H9 (cell line): ENCODE results near the gene KLK3. TPM values are rescaled to one million over a fixed set of nuclear protein-coding genes. Genes with fewer than 3 reads are reported as not detected.

Experiments used
- DNase-seq: peaks from one replicate; pipeline ENCODE4 v3.0.0-alpha.2; 2017
- H2AFZ ChIP-seq: one replicate; pipeline ENCODE4 v1.6.1; 2013; ENCODE audit warnings: mild to moderate bottlenecking, low read length, control low read depth, moderate library complexity
- H2AK5ac ChIP-seq: 2 replicates; pipeline ENCODE4 v1.6.1; 2013; ENCODE audit warnings: low read length, control low read depth, mixed read lengths; ENCODE audit not compliant: insufficient read length
- H2BK120ac ChIP-seq: one replicate; pipeline ENCODE4 v1.6.1; 2013; ENCODE audit warnings: low read depth, mild to moderate bottlenecking, low read length, control low read depth, inconsistent platforms; ENCODE audit not compliant: poor library complexity, severe bottlenecking
- H2BK12ac ChIP-seq: 2 replicates; pipeline ENCODE4 v1.6.1; 2013; ENCODE audit warnings: low read length, control low read depth, mixed read lengths, low read depth; ENCODE audit not compliant: insufficient read length
- H2BK15ac ChIP-seq: 2 replicates; pipeline ENCODE4 v1.6.1; 2013; ENCODE audit warnings: low read depth, low read length, control low read depth
- H2BK20ac ChIP-seq: one replicate; pipeline ENCODE4 v1.6.1; 2013; ENCODE audit warnings: low read depth, mild to moderate bottlenecking, low read length, control low read depth, inconsistent platforms; ENCODE audit not compliant: poor library complexity, severe bottlenecking
- H2BK5ac ChIP-seq: 2 replicates; pipeline ENCODE4 v1.6.1; 2013; ENCODE audit warnings: low read length, control low read depth, mixed read lengths; ENCODE audit not compliant: insufficient read length
- H3K14ac ChIP-seq: 2 replicates; pipeline ENCODE4 v1.6.1; 2013; ENCODE audit warnings: low read length, control low read depth; ENCODE audit not compliant: insufficient read depth
- H3K18ac ChIP-seq: 2 replicates; pipeline ENCODE4 v1.6.1; 2013; ENCODE audit warnings: low read depth, mild to moderate bottlenecking, mixed read lengths, low read length, control low read depth; ENCODE audit not compliant: insufficient read length
- H3K23ac ChIP-seq: 2 replicates; pipeline ENCODE4 v1.6.1; 2013; ENCODE audit warnings: low read length, control low read depth, mixed read lengths, low read depth; ENCODE audit not compliant: insufficient read length
- H3K23me2 ChIP-seq: 2 replicates; pipeline ENCODE4 v1.6.1; 2013; ENCODE audit warnings: low read depth, mild to moderate bottlenecking, mixed read lengths, low read length, control low read depth; ENCODE audit not compliant: insufficient read length, poor library complexity, severe bottlenecking
- H3K27ac ChIP-seq: 2 replicates; pipeline ENCODE4 v1.5.1; 2013; ENCODE audit warnings: low read length, control low read depth, mixed read lengths, low read depth; ENCODE audit not compliant: insufficient read length
- H3K27me3 ChIP-seq: 2 replicates; pipeline ENCODE4 v1.6.1; 2013; ENCODE audit warnings: low read length, control low read depth, inconsistent platforms; ENCODE audit not compliant: insufficient read depth
- H3K4ac ChIP-seq: 2 replicates; pipeline ENCODE4 v1.6.1; 2013; ENCODE audit warnings: low read depth, mild to moderate bottlenecking, control low read depth, inconsistent platforms, low read length, moderate library complexity
- H3K4me1 ChIP-seq: 2 replicates; pipeline ENCODE4 v1.6.1; 2013; ENCODE audit warnings: low read length, control low read depth, inconsistent platforms; ENCODE audit not compliant: insufficient read depth
- H3K4me2 ChIP-seq: 2 replicates; pipeline ENCODE4 v1.6.1; 2013; ENCODE audit warnings: low read length, control low read depth, mixed read lengths; ENCODE audit not compliant: insufficient read length, insufficient read depth
- H3K56ac ChIP-seq: 2 replicates; pipeline ENCODE4 v1.6.1; 2013; ENCODE audit warnings: low read depth, mild to moderate bottlenecking, mixed read lengths, low read length, control low read depth; ENCODE audit not compliant: insufficient read length
- H3K79me1 ChIP-seq: 2 replicates; pipeline ENCODE4 v1.6.1; 2013; ENCODE audit warnings: low read depth, mild to moderate bottlenecking, moderate library complexity, low read length, control low read depth, inconsistent platforms; ENCODE audit not compliant: insufficient read depth, poor library complexity, severe bottlenecking
- H3K79me2 ChIP-seq: 2 replicates; pipeline ENCODE4 v1.6.1; 2013; ENCODE audit warnings: low read length, control low read depth, inconsistent platforms; ENCODE audit not compliant: insufficient read depth
- H3K9ac ChIP-seq: 2 replicates; pipeline ENCODE4 v1.6.1; 2013; ENCODE audit warnings: low read length, control low read depth, mixed read lengths; ENCODE audit not compliant: insufficient read length; ENCODE audit errors: extremely low read depth
- H3K9me3 ChIP-seq: one replicate; pipeline ENCODE4 v1.6.1; 2013; ENCODE audit warnings: low read depth, low read length, inconsistent platforms; ENCODE audit not compliant: control insufficient read depth
- H3T11ph ChIP-seq: one replicate; pipeline ENCODE4 v1.6.1; 2013; ENCODE audit warnings: mild to moderate bottlenecking, low read length, control low read depth, inconsistent platforms
- H4K20me1 ChIP-seq: one replicate; pipeline ENCODE4 v1.6.1; 2013; ENCODE audit not compliant: control insufficient read depth, insufficient read length, insufficient read depth
- H4K5ac ChIP-seq: 2 replicates; pipeline ENCODE4 v1.6.1; 2013; ENCODE audit warnings: low read depth, mild to moderate bottlenecking, mixed read lengths, low read length, control low read depth; ENCODE audit not compliant: insufficient read length
- H4K8ac ChIP-seq: replicated peaks from 2 replicates; pipeline ENCODE4 v1.6.1; 2013; ENCODE audit warnings: low read length, control low read depth, mixed read lengths, low read depth; ENCODE audit not compliant: insufficient read length
- H4K91ac ChIP-seq: 2 replicates; pipeline ENCODE4 v1.6.1; 2013; ENCODE audit warnings: low read depth, mild to moderate bottlenecking, moderate library complexity, mixed read lengths, low read length, control low read depth; ENCODE audit not compliant: insufficient read length
- H3K27ac Mint-ChIP-seq, 3 experiments: 2 replicates in 2 of 3; 3 replicates in 1 of 3; pipeline ENCODE4 v1.8.0; 2020 to 2021; ENCODE audit warnings: mixed read lengths in 3 of 3, mild to moderate bottlenecking in 1 of 3, moderate library complexity in 1 of 3
- H3K27me3 Mint-ChIP-seq: 2 replicates; pipeline ENCODE4 v1.8.0; 2021; ENCODE audit warnings: low read depth, mild to moderate bottlenecking, moderate library complexity, mixed read lengths
- H3K36me3 Mint-ChIP-seq, 3 experiments: 2 replicates in 2 of 3; 3 replicates in 1 of 3; pipeline ENCODE4 v1.8.0; 2020 to 2021; ENCODE audit warnings: low read depth in 3 of 3, mixed read lengths in 3 of 3; ENCODE audit not compliant: insufficient read depth in 1 of 3
- H3K4me1 Mint-ChIP-seq, 2 experiments: 2 replicates each; pipeline ENCODE4 v1.8.0; 2020; ENCODE audit warnings: mixed read lengths in 2 of 2
- H3K4me3 Mint-ChIP-seq, 2 experiments: 2 replicates in 1 of 2; 3 replicates in 1 of 2; pipeline ENCODE4 v1.8.0; 2020 to 2021; ENCODE audit warnings: mild to moderate bottlenecking in 2 of 2, mixed read lengths in 2 of 2, moderate library complexity in 1 of 2
- H3K9me3 Mint-ChIP-seq, 2 experiments: 2 replicates in 1 of 2; 3 replicates in 1 of 2; pipeline ENCODE4 v1.8.0; 2020; ENCODE audit warnings: mild to moderate bottlenecking in 2 of 2, mixed read lengths in 2 of 2, moderate library complexity in 1 of 2
- WGBS: extraction: QIAGEN DNeasy Blood & Tissue Kit; methylation state at CpG from one replicate; pipeline ENCODE4 v1.1.7; 2013; ENCODE audit warnings: missing lambda C conversion rate, low lambda C conversion rate, mixed read lengths; ENCODE audit not compliant: insufficient read length; ENCODE audit errors: extremely low coverage; 5-methylcytosine and 5-hydroxymethylcytosine counted together
- total RNA-seq: library from RNA; stranded (reverse); gene quantifications from 2 replicates; pipeline ENCODE4 v1.2.1, GENCODE V29; 2021
- TF ChIP-seq, protein P1 (sequence below): fragments of 200-600 bp; sonication (generic); conservative IDR thresholded peaks from 3 replicates; pipeline ENCODE4 v1.8.0; 2021; ENCODE audit warnings: antibody characterized with exemption, mild to moderate bottlenecking

The KLK3 gene
- total RNA-seq, 1 experiment from 2014 or later: not detected

DNA sequence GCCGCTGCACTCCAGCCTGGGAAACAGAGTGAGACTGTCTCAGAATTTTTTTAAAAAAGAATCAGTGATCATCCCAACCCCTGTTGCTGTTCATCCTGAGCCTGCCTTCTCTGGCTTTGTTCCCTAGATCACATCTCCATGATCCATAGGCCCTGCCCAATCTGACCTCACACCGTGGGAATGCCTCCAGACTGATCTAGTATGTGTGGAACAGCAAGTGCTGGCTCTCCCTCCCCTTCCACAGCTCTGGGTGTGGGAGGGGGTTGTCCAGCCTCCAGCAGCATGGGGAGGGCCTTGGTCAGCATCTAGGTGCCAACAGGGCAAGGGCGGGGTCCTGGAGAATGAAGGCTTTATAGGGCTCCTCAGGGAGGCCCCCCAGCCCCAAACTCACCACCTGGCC, 18.3 kb downstream of the KLK3 start, which contains the start of gene KLK2:
Gene KLK2 (plus strand): TSS at position 384 of the 400 bp plus-strand sequence. CDS start 35 bp downstream, outside the sequence.
- H3K79me2 ChIP-seq: no peaks in the 10 kb centered on the region
- H3K9me3 ChIP-seq: no peaks in the 10 kb centered on the region
- H3K56ac ChIP-seq: no peak within 1 kb of the TSS
- Mint-ChIP-seq H3K27ac (no peak within 1 kb of the TSS), H3K27me3 (peaks cover 50% of the 10 kb centered on the region), H3K4me1 (peaks cover 4 to 10% of the 10 kb centered on the region in 2 experiments; a peak in 2 of 4 replicates), H3K36me3 (no peaks in the 10 kb centered on the region), H3K4me3 (no peak within 1 kb of the TSS), H3K9me3 (no peaks in the 10 kb centered on the region; a peak in 1 of 5 replicates)
- no peaks in the 10 kb centered on the region for H3K23me2 ChIP-seq
- H3K79me1 ChIP-seq: no peaks in the 10 kb centered on the region
- no peak within 1 kb of the TSS for H3K9ac ChIP-seq
- H3K14ac ChIP-seq: no peak within 1 kb of the TSS; the same call in 1 of the 2 replicates
- WGBS: no CpG with 5 or more reads among the region's 3 CpGs
- no peak within 1 kb of the TSS for H2BK5ac ChIP-seq
- no peak within 1 kb of the TSS for H2BK120ac ChIP-seq
- no peak within 1 kb of the TSS for H3K4ac ChIP-seq
- H3K27me3 ChIP-seq: peaks cover 3% of the 10 kb centered on the region; the same call in 1 of the 2 replicates
- TF ChIP-seq, protein P1, sequence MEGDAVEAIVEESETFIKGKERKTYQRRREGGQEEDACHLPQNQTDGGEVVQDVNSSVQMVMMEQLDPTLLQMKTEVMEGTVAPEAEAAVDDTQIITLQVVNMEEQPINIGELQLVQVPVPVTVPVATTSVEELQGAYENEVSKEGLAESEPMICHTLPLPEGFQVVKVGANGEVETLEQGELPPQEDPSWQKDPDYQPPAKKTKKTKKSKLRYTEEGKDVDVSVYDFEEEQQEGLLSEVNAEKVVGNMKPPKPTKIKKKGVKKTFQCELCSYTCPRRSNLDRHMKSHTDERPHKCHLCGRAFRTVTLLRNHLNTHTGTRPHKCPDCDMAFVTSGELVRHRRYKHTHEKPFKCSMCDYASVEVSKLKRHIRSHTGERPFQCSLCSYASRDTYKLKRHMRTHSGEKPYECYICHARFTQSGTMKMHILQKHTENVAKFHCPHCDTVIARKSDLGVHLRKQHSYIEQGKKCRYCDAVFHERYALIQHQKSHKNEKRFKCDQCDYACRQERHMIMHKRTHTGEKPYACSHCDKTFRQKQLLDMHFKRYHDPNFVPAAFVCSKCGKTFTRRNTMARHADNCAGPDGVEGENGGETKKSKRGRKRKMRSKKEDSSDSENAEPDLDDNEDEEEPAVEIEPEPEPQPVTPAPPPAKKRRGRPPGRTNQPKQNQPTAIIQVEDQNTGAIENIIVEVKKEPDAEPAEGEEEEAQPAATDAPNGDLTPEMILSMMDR: no peak
- no peak within 1 kb of the TSS for H4K8ac ChIP-seq
- no peak within 1 kb of the TSS for H3T11ph ChIP-seq
- no peak within 1 kb of the TSS for H2AFZ ChIP-seq
- H2BK20ac ChIP-seq: no peak within 1 kb of the TSS
- H3K4me2 ChIP-seq: no peak within 1 kb of the TSS
- H4K5ac ChIP-seq: no peak within 1 kb of the TSS
- no peak within 1 kb of the TSS for H4K91ac ChIP-seq
- no peak within 1 kb of the TSS for H2BK15ac ChIP-seq
- DNase-seq: no peak
- H3K18ac ChIP-seq: no peak within 1 kb of the TSS
- H2BK12ac ChIP-seq: no peak within 1 kb of the TSS
- no peak within 1 kb of the TSS for H3K27ac ChIP-seq
- no peak within 1 kb of the TSS for H3K23ac ChIP-seq
- H2AK5ac ChIP-seq: no peak within 1 kb of the TSS
- no peaks in the 10 kb centered on the region; the same call in 1 of the 2 replicates for H3K4me1 ChIP-seq
- no peaks in the 10 kb centered on the region for H4K20me1 ChIP-seq
